GM12801 (cell line): ENCODE measurements around the gene SEMA3B.

Experiments used
- TF ChIP-seq, protein P1 (sequence below): IDR thresholded peaks from one replicate; pipeline ENCODE4 v1.5.1; 2011; ENCODE audit warnings: control low read depth; ENCODE audit not compliant: insufficient read length; ENCODE audit errors: extremely low read depth

The SEMA3B gene

DNA sequence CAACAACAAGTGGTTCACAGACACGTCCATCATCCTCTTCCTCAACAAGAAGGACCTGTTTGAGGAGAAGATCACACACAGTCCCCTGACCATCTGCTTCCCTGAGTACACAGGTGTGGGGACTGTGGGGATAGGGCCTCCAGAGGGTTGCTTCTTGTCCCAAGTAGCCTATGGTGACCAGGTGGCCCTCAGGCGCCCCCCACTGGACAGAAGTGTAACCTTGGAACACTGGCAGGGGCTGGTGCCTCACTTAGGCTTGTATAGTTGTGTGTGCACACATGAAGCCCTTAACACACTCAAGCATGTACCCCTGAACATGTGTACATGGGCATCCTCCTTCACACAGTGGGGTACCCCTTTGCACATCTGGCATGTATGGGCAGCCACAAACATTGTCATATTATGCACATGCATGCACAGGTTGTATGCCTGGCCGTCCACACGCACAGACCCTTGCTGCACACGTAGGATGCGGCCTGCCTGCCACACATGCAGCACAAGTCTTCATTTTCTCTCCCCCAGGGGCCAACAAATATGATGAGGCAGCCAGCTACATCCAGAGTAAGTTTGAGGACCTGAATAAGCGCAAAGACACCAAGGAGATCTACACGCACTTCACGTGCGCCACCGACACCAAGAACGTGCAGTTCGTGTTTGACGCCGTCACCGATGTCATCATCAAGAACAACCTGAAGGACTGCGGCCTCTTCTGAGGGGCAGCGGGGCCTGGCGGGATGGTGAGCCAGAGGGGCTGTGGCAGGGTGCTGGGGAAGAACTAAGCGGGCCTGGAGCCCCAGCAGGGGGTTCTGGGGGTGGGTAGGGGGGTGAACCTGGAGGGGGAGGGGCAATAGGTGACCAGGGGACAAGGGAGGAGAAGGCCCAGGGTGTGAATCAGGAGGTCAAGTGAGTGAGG lies 11.7 kb upstream of the SEMA3B start:
- TF ChIP-seq, protein P1, sequence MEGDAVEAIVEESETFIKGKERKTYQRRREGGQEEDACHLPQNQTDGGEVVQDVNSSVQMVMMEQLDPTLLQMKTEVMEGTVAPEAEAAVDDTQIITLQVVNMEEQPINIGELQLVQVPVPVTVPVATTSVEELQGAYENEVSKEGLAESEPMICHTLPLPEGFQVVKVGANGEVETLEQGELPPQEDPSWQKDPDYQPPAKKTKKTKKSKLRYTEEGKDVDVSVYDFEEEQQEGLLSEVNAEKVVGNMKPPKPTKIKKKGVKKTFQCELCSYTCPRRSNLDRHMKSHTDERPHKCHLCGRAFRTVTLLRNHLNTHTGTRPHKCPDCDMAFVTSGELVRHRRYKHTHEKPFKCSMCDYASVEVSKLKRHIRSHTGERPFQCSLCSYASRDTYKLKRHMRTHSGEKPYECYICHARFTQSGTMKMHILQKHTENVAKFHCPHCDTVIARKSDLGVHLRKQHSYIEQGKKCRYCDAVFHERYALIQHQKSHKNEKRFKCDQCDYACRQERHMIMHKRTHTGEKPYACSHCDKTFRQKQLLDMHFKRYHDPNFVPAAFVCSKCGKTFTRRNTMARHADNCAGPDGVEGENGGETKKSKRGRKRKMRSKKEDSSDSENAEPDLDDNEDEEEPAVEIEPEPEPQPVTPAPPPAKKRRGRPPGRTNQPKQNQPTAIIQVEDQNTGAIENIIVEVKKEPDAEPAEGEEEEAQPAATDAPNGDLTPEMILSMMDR: no peak

DNA sequence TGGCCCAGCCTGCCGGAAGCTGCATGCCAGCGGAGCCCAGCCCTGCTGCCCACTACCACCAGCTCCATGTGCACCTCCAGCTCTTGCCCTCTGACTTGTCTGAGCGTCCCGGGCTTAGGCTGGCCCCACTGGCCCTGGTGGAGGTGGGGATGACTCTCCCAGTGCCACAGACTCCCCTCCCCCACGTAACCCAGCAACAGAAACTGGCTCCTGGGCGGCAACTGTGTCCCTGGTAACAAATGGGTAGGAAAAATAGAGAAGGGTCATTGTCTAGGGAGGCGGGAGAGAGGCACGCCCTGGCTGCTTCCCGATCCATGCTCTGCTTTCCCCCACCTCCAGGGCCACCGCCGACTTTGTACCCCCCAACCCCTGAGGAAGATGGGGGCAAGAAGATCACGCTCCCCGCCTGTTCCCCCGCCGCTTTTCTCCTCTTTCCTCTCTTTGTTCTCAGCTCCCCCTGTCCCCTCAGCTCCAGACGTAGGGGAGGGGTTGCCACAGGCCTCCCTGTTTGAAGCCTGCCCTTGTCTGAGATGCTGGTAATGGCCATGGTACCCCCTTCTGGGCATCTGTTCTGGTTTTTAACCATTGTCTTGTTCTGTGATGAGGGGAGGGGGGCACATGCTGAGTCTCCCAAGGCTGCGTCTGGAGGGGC lies 10.8 kb upstream of the SEMA3B start:
- TF ChIP-seq, protein P1: no peak

DNA sequence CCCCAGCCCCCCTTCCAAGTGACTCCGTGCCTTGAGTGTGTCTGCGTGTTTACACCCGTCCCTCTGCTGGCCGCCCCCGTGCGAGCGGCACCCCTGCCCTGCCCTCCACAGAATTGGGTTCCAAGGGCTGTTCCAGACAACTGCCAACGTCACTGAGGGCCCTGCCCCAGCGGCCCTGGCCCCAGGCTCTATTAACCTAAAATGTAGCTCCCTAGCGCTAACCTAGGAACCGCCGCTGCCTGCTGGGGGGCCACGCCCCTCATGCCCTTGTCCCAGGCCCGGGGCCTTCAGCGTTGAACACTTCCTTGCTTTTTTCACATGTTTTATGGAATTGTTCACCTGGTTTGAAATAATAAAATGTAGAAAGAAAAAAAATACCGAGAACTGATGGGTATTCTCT lies 10.0 kb upstream of the SEMA3B start:
- TF ChIP-seq, protein P1: no peak

DNA sequence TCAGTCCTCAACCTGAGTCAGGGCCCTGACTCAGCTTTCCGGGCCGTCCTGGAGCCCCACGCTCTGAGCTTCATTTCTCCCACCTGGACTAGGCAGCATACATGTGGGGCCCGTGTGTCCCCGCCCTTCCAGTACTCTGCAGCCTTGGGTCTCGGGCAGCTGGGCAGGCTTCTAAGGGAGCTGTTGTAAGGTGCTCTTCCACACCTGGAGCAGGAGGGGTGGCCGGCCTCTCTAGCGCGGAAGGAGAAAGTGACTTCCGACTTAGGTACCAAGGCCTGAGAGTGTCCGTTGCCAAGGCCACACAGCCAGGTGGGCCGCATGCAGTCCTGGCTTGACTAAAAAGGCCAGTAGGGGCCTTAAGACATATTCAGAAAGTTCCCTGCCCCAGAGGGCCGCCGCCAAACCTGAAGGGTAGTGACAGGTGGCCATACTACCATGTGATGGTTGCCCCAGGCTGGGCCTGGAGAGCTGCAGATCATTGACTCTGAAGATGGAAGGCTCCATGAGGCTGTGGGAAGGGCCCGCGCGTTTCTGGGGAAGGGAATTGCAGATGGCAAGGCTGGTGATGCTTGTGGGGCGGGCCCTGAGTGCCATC lies 9.4 kb upstream of the SEMA3B start:
- TF ChIP-seq, protein P1: no peak

DNA sequence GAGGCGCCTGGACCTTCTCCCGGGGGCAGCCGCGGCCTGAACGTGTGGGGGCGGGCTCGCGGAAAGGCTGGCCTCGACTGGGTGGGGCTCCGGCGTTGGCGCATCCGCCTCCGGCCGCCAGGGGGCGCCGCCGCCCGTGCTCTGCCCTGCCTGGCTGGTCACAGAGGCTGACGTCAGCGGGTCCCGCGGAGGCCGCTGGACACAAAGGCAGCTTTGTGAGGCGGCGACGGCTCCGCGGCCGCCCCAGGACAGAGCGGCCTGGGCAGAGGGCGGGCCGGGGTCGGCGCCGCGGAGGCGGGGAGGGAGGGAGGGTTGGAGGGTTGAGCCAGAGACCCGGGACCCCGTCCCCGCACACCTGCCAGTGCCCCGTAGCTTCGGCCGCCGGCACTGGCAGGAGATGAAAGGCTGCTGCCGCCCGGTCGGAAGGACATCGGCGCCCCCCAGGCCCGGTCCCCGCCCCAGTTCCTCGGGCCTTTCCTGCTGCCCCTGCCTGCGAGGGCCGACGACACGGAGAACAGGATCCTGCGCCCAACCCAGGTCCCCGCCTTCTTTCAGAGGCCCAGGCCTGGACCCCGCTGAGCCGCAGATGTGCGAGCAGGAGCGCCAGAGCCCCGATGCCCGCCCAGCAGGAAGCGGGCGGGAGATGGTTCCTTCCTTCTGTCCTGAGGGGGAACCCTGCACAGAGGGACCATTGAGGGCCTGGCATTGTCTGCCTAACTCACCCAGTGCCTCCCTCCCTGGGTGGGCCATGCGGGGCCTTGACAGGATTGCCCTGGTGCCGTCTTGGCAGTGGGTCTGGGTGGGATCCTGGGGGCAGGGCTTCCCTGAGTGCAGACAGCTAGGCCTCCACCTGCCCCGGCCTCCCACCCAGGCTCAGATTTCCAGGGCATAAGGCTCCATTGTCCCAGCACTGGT lies 8.7 kb upstream of the SEMA3B start:
- TF ChIP-seq, protein P1: no peak

DNA sequence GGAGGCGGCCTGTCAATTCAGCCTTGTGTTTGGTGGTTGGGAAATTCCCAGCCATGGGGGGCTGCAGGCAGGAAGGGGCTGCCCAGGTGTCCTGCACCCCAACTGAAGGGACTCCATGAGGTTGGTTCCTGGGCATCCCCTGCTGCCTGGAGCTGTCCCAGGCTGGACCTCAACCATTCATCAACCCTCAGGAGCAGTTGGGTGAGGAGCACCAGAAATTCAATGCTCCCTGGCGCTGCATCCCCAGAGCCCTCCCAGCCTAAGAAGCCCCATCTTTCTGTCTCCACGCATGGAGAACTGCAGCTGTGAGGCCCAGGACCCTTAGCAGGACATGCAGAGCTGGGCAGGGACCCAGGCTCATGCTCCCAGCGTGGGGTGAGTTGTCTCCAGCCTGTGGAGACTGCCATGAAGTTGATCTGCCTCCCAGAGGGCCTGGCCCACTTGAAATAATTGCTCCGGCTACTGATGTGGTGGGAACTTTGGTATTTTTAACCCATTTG lies 8.0 kb upstream of the SEMA3B start:
- TF ChIP-seq, protein P1: no peak
